K562 (cell line): ENCODE results near the gene TSHR.

Source experiments
- ELF4 ChIP-seq: fragments of 450-650 bp; formaldehyde crosslinking; IDR thresholded peaks from 2 replicates; pipeline ENCODE4 v1.4.0; 2022; ENCODE audit warnings: missing genetic modification characterization
- HCFC1 ChIP-seq: IDR thresholded peaks from 2 replicates; pipeline ENCODE4 v1.6.1; 2012; ENCODE audit warnings: low read depth, low read length, improper control_type of control experiment
- TCF7 ChIP-seq: sonication (generic); IDR thresholded peaks from 2 replicates; pipeline ENCODE4 v1.6.1; 2016; ENCODE audit warnings: antibody characterized with exemption, borderline replicate concordance

- no peak for TF ChIP-seq HCFC1
- TF ChIP-seq ELF4 (CRISPR knock-in tag): no peak
- no peak for TF ChIP-seq TCF7
These were observed 148.0 kb downstream of the TSHR start for GRCh38 chr14:81103443-81103842.
